GM19025 (cell line): ENCODE measurements around the gene DGCR8.

Experiments used
- ATAC-seq: cut with Tn5 transposase; IDR thresholded peaks from one replicate; pipeline ENCODE4 v1.9.1; 2021; ENCODE audit warnings: mild to moderate bottlenecking, low read depth, moderate library complexity; ENCODE audit not compliant: unreplicated experiment

The DGCR8 gene

GRCh38 chr22:20089226-20089976, 9.4 kb downstream of the DGCR8 start:
- ATAC-seq = no peak

- ATAC-seq = no peak
These were observed 10.1 kb downstream of the DGCR8 start for GRCh38 chr22:20089977-20090729.

GRCh38 chr22:20090730-20091240, 10.7 kb downstream of the DGCR8 start:
- ATAC-seq = no peak

GRCh38 chr22:20091690-20092476, 11.8 kb downstream of the DGCR8 start:
- ATAC-seq = no peak

GRCh38 chr22:20092477-20092854, 12.4 kb downstream of the DGCR8 start:
- no peak for ATAC-seq

GRCh38 chr22:20093418-20094196, 13.6 kb downstream of the DGCR8 start:
- ATAC-seq = no peak

- no peak for ATAC-seq
These were observed 14.3 kb downstream of the DGCR8 start for GRCh38 chr22:20094197-20094807.

GRCh38 chr22:20095521-20095920, 15.5 kb downstream of the DGCR8 start:
- no peak for ATAC-seq

GRCh38 chr22:20096574-20097420, 16.8 kb downstream of the DGCR8 start:
- no peak for ATAC-seq

- no peak for ATAC-seq
These were observed 19.2 kb downstream of the DGCR8 start for GRCh38 chr22:20099099-20099711.

- no peak for ATAC-seq
These were observed 21.6 kb downstream of the DGCR8 start for GRCh38 chr22:20101638-20102037.

- ATAC-seq = no peak
These were observed 22.3 kb downstream of the DGCR8 start for GRCh38 chr22:20102203-20102780.

GRCh38 chr22:20105456-20106204, 25.6 kb downstream of the DGCR8 start:
- ATAC-seq = no peak

- no peak for ATAC-seq
These were observed 26.3 kb downstream of the DGCR8 start for GRCh38 chr22:20106205-20106848.

- no peak for ATAC-seq
These were observed 26.8 kb downstream of the DGCR8 start for GRCh38 chr22:20106849-20107237.

- no peak for ATAC-seq
These were observed 27.4 kb downstream of the DGCR8 start for GRCh38 chr22:20107471-20107901.
